H9 (cell line): Measurements from ENCODE around the gene ARNT2. TPM values are rescaled to one million over a fixed set of nuclear protein-coding genes. Genes with fewer than 3 reads are reported as not detected.

ENCODE experiments used
- DNase-seq: peaks from one replicate; pipeline ENCODE4 v3.0.0-alpha.2; 2017
- H2AFZ ChIP-seq: one replicate; pipeline ENCODE4 v1.6.1; 2013; ENCODE audit warnings: mild to moderate bottlenecking, low read length, control low read depth, moderate library complexity
- H2AK5ac ChIP-seq: 2 replicates; pipeline ENCODE4 v1.6.1; 2013; ENCODE audit warnings: low read length, control low read depth, mixed read lengths; ENCODE audit not compliant: insufficient read length
- H2BK120ac ChIP-seq: one replicate; pipeline ENCODE4 v1.6.1; 2013; ENCODE audit warnings: low read depth, mild to moderate bottlenecking, low read length, control low read depth, inconsistent platforms; ENCODE audit not compliant: poor library complexity, severe bottlenecking
- H2BK12ac ChIP-seq: 2 replicates; pipeline ENCODE4 v1.6.1; 2013; ENCODE audit warnings: low read length, control low read depth, mixed read lengths, low read depth; ENCODE audit not compliant: insufficient read length
- H2BK15ac ChIP-seq: 2 replicates; pipeline ENCODE4 v1.6.1; 2013; ENCODE audit warnings: low read depth, low read length, control low read depth
- H2BK20ac ChIP-seq: one replicate; pipeline ENCODE4 v1.6.1; 2013; ENCODE audit warnings: low read depth, mild to moderate bottlenecking, low read length, control low read depth, inconsistent platforms; ENCODE audit not compliant: poor library complexity, severe bottlenecking
- H2BK5ac ChIP-seq: 2 replicates; pipeline ENCODE4 v1.6.1; 2013; ENCODE audit warnings: low read length, control low read depth, mixed read lengths; ENCODE audit not compliant: insufficient read length
- H3K14ac ChIP-seq: 2 replicates; pipeline ENCODE4 v1.6.1; 2013; ENCODE audit warnings: low read length, control low read depth; ENCODE audit not compliant: insufficient read depth
- H3K18ac ChIP-seq: 2 replicates; pipeline ENCODE4 v1.6.1; 2013; ENCODE audit warnings: low read depth, mild to moderate bottlenecking, mixed read lengths, low read length, control low read depth; ENCODE audit not compliant: insufficient read length
- H3K23ac ChIP-seq: 2 replicates; pipeline ENCODE4 v1.6.1; 2013; ENCODE audit warnings: low read length, control low read depth, mixed read lengths, low read depth; ENCODE audit not compliant: insufficient read length
- H3K23me2 ChIP-seq: 2 replicates; pipeline ENCODE4 v1.6.1; 2013; ENCODE audit warnings: low read depth, mild to moderate bottlenecking, mixed read lengths, low read length, control low read depth; ENCODE audit not compliant: insufficient read length, poor library complexity, severe bottlenecking
- H3K27ac ChIP-seq: 2 replicates; pipeline ENCODE4 v1.5.1; 2013; ENCODE audit warnings: low read length, control low read depth, mixed read lengths, low read depth; ENCODE audit not compliant: insufficient read length
- H3K27me3 ChIP-seq: 2 replicates; pipeline ENCODE4 v1.6.1; 2013; ENCODE audit warnings: low read length, control low read depth, inconsistent platforms; ENCODE audit not compliant: insufficient read depth
- H3K4ac ChIP-seq: 2 replicates; pipeline ENCODE4 v1.6.1; 2013; ENCODE audit warnings: low read depth, mild to moderate bottlenecking, control low read depth, inconsistent platforms, low read length, moderate library complexity
- H3K4me1 ChIP-seq: 2 replicates; pipeline ENCODE4 v1.6.1; 2013; ENCODE audit warnings: low read length, control low read depth, inconsistent platforms; ENCODE audit not compliant: insufficient read depth
- H3K4me2 ChIP-seq: 2 replicates; pipeline ENCODE4 v1.6.1; 2013; ENCODE audit warnings: low read length, control low read depth, mixed read lengths; ENCODE audit not compliant: insufficient read length, insufficient read depth
- H3K56ac ChIP-seq: 2 replicates; pipeline ENCODE4 v1.6.1; 2013; ENCODE audit warnings: low read depth, mild to moderate bottlenecking, mixed read lengths, low read length, control low read depth; ENCODE audit not compliant: insufficient read length
- H3K79me1 ChIP-seq: 2 replicates; pipeline ENCODE4 v1.6.1; 2013; ENCODE audit warnings: low read depth, mild to moderate bottlenecking, moderate library complexity, low read length, control low read depth, inconsistent platforms; ENCODE audit not compliant: insufficient read depth, poor library complexity, severe bottlenecking
- H3K79me2 ChIP-seq: 2 replicates; pipeline ENCODE4 v1.6.1; 2013; ENCODE audit warnings: low read length, control low read depth, inconsistent platforms; ENCODE audit not compliant: insufficient read depth
- H3K9ac ChIP-seq: 2 replicates; pipeline ENCODE4 v1.6.1; 2013; ENCODE audit warnings: low read length, control low read depth, mixed read lengths; ENCODE audit not compliant: insufficient read length; ENCODE audit errors: extremely low read depth
- H3K9me3 ChIP-seq: one replicate; pipeline ENCODE4 v1.6.1; 2013; ENCODE audit warnings: low read depth, low read length, inconsistent platforms; ENCODE audit not compliant: control insufficient read depth
- H3T11ph ChIP-seq: one replicate; pipeline ENCODE4 v1.6.1; 2013; ENCODE audit warnings: mild to moderate bottlenecking, low read length, control low read depth, inconsistent platforms
- H4K20me1 ChIP-seq: one replicate; pipeline ENCODE4 v1.6.1; 2013; ENCODE audit not compliant: control insufficient read depth, insufficient read length, insufficient read depth
- H4K5ac ChIP-seq: 2 replicates; pipeline ENCODE4 v1.6.1; 2013; ENCODE audit warnings: low read depth, mild to moderate bottlenecking, mixed read lengths, low read length, control low read depth; ENCODE audit not compliant: insufficient read length
- H4K8ac ChIP-seq: replicated peaks from 2 replicates; pipeline ENCODE4 v1.6.1; 2013; ENCODE audit warnings: low read length, control low read depth, mixed read lengths, low read depth; ENCODE audit not compliant: insufficient read length
- H4K91ac ChIP-seq: 2 replicates; pipeline ENCODE4 v1.6.1; 2013; ENCODE audit warnings: low read depth, mild to moderate bottlenecking, moderate library complexity, mixed read lengths, low read length, control low read depth; ENCODE audit not compliant: insufficient read length
- H3K27ac Mint-ChIP-seq, 3 experiments: 2 replicates in 2 of 3; 3 replicates in 1 of 3; pipeline ENCODE4 v1.8.0; 2020 to 2021; ENCODE audit warnings: mixed read lengths in 3 of 3, mild to moderate bottlenecking in 1 of 3, moderate library complexity in 1 of 3
- H3K27me3 Mint-ChIP-seq: 2 replicates; pipeline ENCODE4 v1.8.0; 2021; ENCODE audit warnings: low read depth, mild to moderate bottlenecking, moderate library complexity, mixed read lengths
- H3K36me3 Mint-ChIP-seq, 3 experiments: 2 replicates in 2 of 3; 3 replicates in 1 of 3; pipeline ENCODE4 v1.8.0; 2020 to 2021; ENCODE audit warnings: low read depth in 3 of 3, mixed read lengths in 3 of 3; ENCODE audit not compliant: insufficient read depth in 1 of 3
- H3K4me1 Mint-ChIP-seq, 2 experiments: 2 replicates each; pipeline ENCODE4 v1.8.0; 2020; ENCODE audit warnings: mixed read lengths in 2 of 2
- H3K4me3 Mint-ChIP-seq, 2 experiments: 2 replicates in 1 of 2; 3 replicates in 1 of 2; pipeline ENCODE4 v1.8.0; 2020 to 2021; ENCODE audit warnings: mild to moderate bottlenecking in 2 of 2, mixed read lengths in 2 of 2, moderate library complexity in 1 of 2
- H3K9me3 Mint-ChIP-seq, 2 experiments: 2 replicates in 1 of 2; 3 replicates in 1 of 2; pipeline ENCODE4 v1.8.0; 2020; ENCODE audit warnings: mild to moderate bottlenecking in 2 of 2, mixed read lengths in 2 of 2, moderate library complexity in 1 of 2
- WGBS: extraction: QIAGEN DNeasy Blood & Tissue Kit; methylation state at CpG from one replicate; pipeline ENCODE4 v1.1.7; 2013; ENCODE audit warnings: missing lambda C conversion rate, low lambda C conversion rate, mixed read lengths; ENCODE audit not compliant: insufficient read length; ENCODE audit errors: extremely low coverage; 5-methylcytosine and 5-hydroxymethylcytosine counted together
- total RNA-seq: library from RNA; stranded (reverse); gene quantifications from 2 replicates; pipeline ENCODE4 v1.2.1, GENCODE V29; 2021
- TF ChIP-seq, protein P1 (sequence below): fragments of 200-600 bp; sonication (generic); conservative IDR thresholded peaks from 3 replicates; pipeline ENCODE4 v1.8.0; 2021; ENCODE audit warnings: antibody characterized with exemption, mild to moderate bottlenecking

Gene ARNT2
- total RNA-seq, 1 experiment from 2014 or later, result 10.5 TPM

DNA sequence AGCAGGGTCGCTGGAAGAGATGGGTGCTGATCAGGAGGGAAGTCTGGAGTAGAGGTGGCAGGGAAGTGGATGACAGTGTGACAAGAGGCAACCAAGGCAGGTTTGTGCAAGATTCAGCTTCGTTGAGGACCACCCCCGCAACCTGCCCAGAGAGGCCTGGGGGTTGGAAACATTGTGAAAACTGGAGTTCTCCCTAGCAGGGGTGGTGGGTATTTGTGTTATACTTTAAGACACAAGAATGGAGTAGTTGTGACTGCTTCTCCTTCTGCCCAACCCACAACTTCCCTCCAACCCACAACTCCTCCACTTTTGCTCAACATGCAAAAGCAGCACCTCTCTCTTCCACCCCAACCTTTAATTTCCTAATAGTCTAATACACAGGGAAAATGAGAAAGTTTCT is 8.6 kb upstream of the ARNT2 start:
- no peaks in the 10 kb centered on the region for H3K79me1 ChIP-seq
- H3K79me2 ChIP-seq, result no peaks in the 10 kb centered on the region
- no peak overlapping the region; a peak in 1 of 7 replicates for H3K27ac Mint-ChIP-seq
- DNase-seq, result no peak
- H2BK15ac ChIP-seq, result no peak overlapping the region
- H2BK20ac ChIP-seq, result no peak overlapping the region
- H3K4me1 Mint-ChIP-seq, result peaks cover 17% of the 10 kb centered on the region in 2 experiments
- H4K20me1 ChIP-seq, result no peaks in the 10 kb centered on the region
- H3K4ac ChIP-seq, result no peak overlapping the region
- H3K27me3 ChIP-seq, result no peaks in the 10 kb centered on the region
- H3K27ac ChIP-seq, result no peak overlapping the region
- H2AFZ ChIP-seq, result no peak overlapping the region
- H3K9me3 Mint-ChIP-seq, result no peaks in the 10 kb centered on the region; a peak in 2 of 5 replicates
- H4K8ac ChIP-seq, result no peak overlapping the region
- H3K23ac ChIP-seq, result no peak overlapping the region
- no peak overlapping the region for H3K4me2 ChIP-seq
- no peak overlapping the region for H3K56ac ChIP-seq
- no peak overlapping the region for H3K14ac ChIP-seq
- no peak overlapping the region for H3K18ac ChIP-seq
- H2BK12ac ChIP-seq, result peak overlapping the region; percentile 8
- H4K91ac ChIP-seq, result no peak overlapping the region
- TF ChIP-seq, protein P1, sequence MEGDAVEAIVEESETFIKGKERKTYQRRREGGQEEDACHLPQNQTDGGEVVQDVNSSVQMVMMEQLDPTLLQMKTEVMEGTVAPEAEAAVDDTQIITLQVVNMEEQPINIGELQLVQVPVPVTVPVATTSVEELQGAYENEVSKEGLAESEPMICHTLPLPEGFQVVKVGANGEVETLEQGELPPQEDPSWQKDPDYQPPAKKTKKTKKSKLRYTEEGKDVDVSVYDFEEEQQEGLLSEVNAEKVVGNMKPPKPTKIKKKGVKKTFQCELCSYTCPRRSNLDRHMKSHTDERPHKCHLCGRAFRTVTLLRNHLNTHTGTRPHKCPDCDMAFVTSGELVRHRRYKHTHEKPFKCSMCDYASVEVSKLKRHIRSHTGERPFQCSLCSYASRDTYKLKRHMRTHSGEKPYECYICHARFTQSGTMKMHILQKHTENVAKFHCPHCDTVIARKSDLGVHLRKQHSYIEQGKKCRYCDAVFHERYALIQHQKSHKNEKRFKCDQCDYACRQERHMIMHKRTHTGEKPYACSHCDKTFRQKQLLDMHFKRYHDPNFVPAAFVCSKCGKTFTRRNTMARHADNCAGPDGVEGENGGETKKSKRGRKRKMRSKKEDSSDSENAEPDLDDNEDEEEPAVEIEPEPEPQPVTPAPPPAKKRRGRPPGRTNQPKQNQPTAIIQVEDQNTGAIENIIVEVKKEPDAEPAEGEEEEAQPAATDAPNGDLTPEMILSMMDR, result no peak
- no peak overlapping the region for H3K9ac ChIP-seq
- no peak overlapping the region for H2BK120ac ChIP-seq
- no peaks in the 10 kb centered on the region for H3K9me3 ChIP-seq
- no peak overlapping the region for H2AK5ac ChIP-seq
- peaks cover 0 to 2% (median 0%) of the 10 kb centered on the region in 3 experiments; a peak in 1 of 7 replicates for H3K36me3 Mint-ChIP-seq
- no peaks in the 10 kb centered on the region for H3K23me2 ChIP-seq
- H2BK5ac ChIP-seq, result no peak overlapping the region
- H3K4me3 Mint-ChIP-seq, result peak overlapping the region in 1 of 2 experiments; percentile 13; a peak in 1 of 5 replicates
- H3K4me1 ChIP-seq, result peaks cover 2% of the 10 kb centered on the region; the same call in 1 of the 2 replicates
- H3T11ph ChIP-seq, result no peak overlapping the region
- no peak overlapping the region for H4K5ac ChIP-seq
- peaks cover 13% of the 10 kb centered on the region for H3K27me3 Mint-ChIP-seq
- WGBS, result no CpG with 5 or more reads among the region's 3 CpGs
